ENCODE results near the gene SV2A.
"Not testable (repeated sequence)": the region's sequence is repeated elsewhere in the genome, so short reads cannot be mapped to it uniquely, and the experiment has no call there.

The SV2A gene

DNA sequence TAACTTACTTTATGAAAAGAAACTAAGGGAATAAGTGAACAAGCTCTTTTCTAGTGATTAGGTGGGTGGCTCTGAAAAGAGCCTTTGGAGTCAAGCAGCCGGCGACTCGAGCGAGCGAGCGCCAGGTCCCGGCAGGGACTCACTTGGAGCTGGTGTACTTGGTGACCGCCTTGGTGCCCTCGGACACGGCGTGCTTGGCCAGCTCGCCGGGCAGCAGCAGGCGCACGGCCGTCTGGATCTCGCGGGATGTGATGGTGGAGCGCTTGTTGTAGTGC lies 31.6 kb downstream of the SV2A start:
- DNase-seq, result not testable (repeated sequence)

DNA sequence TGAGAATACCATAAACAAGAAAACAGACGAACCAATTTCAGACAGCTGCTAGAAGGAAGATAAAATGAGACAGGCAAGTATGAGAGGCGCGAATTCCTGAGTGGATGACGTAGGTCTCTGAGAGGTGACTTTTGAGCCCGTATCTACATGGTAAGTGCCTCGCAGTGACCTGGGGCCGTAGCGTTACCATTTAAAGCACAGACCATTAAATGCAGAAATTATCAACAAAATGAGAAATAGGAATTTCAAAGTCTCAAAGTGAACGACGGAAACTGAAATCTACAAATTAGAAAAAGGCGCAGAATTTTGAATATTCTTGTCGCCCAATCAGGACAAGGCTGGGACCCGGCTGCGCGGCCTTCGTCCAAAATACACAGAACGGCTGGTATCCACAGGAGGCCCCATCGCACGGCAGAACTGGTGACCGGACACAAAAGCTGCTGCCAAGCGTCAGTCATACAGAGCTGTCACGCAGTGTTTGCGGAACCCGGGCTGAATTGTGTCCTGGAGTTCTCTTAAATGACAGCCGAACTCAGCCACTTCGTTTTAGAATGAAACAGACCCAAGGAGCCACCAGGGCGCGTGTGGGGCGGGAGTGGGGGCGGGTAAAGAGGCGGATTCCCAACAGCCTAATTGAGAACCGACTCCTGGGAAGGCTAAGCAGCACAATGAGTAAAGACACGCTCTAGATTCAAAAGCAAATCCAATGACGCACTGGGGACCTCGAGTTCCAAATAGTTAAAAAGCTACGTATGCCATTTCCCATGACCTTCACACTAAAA lies 32.1 kb downstream of the SV2A start:
- peak; percentile 63 for DNase-seq

DNA sequence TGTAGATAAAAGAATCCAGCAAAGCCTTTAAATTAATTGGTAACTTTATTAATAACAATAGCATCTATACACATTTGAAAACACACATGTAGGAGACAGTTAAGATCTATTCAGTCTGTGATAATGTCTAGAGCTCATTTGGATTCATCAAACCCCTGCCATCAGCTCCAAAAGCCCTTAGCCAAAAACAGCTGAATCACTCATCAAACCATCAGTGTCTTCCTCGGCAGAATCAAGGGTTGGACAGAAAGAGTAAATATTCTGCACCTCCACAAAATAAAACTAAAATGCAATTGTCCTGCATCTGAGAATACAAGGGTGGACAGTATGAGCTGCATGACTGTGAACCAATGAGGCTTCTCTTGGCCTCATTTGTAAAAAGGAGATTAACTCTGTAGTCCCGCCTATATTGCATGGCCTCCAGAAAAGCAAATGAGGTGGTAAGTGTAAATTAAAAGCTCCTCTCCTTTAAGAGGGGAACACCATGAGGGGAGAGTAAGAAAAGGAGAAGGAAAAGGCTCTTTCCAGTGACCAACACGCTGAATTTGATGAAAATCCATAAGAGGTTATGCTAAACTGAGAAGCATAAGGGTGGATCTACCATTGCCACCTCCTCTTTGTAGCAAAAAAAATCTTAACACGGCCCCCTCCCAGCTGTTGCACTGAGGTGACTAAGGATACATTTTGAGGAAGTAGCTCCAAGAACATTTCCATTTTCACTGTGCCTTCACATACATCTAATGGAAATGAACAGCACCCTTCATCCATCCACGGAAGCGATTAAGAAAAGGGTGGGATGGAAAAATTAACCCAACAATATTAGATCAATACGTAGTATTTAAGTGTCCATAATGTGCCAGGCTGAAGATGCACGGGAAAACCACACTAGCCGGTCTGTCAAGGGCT lies 33.0 kb downstream of the SV2A start:
- peak; percentile 24 for DNase-seq

DNA sequence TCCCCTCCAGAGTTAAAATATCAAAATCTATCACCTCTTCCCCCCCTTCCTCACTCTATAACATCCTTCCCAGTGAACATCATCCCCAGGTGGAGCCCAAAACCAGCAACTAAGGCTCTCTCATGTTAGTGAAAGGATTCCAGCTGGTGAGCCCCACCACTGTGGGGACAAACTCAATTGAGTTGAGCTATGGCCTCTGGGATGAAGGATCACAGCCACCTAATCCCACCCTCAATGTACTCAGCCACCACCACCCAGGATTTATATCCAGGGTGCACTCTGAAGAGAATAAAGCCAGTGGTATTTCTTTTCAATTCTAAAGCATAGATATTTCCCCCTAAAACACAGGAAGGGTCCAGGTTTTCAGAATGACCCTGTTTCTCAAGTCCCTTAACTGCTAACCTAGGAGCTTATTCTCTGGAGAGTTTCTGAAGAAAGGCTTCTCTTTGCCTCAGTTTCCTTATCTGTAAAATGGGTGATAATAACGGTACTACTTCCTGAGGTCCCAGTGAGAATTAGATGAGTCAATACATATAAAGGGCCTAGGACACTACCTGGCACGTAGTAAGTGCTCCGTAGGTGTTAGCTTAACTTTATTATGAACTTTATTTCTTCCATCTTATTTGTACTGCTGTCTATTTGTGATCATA lies 33.9 kb downstream of the SV2A start:
- no peak for DNase-seq

DNA sequence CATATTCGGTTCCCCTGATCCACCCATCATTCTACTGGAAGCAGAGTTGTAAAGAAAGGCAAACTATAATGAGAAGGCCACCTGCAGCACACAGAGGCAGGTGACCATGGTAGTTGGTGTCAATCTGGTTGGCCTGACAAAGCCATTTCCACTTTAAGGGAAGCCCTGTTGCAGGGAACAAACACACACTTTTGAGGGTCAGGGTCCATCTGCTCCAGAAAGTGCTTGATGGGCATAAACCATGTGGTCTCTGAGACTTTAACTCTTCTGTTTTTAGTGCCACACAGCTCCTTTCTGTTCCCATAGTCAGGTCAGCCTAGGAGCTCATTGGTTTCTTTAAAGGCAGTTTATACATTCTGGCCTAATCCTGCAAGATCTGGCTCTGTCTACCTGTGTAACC lies 35.8 kb downstream of the SV2A start:
- no peak for DNase-seq

DNA sequence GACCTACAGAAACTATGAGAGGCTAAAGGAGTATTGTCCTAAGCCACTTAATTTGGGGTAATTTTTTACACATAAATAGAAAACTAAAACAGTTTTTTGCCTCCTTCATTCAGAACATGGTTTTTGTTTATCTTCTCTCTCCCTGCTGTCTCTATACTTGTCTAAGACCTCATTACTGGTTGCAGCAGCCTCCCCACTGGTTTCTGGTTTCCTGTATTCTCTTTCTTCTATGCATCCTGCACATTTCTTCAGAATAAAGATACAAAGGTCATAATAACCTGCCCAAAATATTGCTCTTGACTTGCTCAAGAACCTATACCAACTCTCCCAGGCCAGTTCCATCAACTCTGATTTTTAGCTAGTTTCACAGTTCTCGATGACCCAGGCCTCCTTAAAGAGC lies 38.1 kb downstream of the SV2A start:
- DNase-seq, result no peak

DNA sequence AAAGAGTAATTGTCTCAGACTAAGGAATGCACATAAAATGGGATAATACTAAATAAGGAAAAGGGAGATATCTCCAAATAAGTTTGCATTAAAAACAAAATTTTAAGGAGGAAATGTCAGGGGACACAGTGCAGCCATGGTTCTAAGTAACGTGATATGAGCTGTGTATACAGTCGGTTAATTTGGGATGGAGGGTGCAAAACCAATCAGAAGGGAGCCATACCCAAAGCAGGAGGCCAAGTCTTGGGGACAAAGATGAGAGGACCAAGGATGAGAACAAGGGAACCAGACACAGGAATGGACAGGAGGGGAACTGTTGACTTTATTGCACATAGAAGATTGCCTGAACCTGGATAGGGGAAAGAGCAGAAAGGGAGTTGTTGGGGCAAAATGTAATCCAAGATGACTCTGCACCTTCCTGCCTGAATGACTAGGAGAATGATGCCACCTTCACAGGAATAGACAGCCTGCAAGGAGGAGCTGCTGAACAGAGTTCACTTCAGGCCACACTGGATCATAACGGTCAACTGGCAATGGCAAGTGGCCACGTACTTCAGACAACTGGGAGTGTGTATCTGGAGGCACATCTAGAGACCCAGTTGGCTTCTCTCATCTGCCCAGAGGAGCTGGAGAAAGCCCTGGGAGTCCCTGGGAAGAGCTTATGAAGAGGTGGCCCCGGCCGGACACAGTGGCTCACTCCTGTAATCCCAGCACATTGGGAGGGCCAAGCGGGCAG lies 40.3 kb downstream of the SV2A start:
- DNase-seq, result no peak

DNA sequence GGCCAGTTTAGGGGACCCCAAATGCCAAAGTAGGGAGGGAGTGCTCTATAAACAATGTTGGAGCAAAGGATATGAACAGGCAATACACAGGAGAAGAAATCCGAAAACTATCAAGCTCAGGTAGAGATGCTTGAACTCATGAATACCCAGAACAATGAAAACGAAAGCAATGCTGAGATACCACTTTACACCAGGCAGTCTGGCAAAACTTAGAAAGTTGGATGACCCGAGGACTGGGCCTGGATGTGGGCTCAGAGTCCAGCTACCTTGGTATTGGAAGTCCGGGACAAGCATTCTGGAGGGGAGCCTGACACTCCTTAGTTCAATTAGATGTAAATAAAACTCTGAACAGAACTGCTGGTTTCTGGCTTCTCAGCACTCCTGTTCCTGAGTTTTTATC lies 44.6 kb downstream of the SV2A start:
- not testable (repeated sequence) for DNase-seq

DNA sequence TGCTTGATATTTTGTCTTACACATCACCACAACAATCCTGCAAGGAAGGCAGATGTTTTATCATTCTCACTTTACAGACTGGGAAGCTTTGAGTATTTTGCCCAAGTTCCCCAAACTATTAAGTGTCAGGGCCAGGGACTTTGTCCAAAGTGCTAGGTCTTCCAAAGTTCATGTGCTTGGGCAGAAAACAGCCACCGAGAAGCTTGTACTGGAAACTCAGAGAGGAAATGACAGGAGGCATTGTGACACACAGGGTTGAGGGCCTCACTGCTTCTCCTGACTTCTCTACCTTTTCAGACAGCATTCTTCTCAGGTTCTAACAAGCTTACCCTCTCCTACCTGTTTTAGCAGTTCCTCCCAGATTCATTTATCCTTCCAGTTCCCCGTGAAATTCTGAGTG lies 50.8 kb downstream of the SV2A start:
- not testable (repeated sequence) for DNase-seq

DNA sequence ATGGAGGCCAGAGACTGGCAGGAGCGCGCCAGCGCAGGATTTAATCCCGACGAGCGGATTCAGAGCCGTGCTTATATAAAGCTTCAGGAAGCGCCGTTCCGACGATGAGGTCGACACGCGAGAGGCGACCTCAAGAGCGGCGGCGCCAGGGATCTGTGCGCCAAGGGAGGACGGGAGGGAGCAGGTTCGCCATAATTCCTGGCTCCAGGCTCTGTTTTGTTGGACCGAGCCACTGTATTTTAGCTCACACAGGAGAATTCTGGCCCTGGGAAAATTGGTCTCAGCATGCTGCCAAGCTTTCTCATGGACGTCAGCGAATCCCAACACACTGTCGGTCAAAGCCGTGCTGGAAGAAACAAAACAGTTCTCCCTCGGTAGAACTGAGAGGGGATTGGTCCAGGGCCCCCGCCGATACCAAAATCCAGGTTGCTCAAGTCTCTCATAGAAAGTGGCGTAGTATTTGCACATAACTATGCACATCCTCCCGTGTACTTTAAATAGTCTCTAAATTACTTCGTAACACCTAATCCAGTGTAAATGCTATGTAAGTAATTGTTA lies 56.1 kb downstream of the SV2A start:
- not testable (repeated sequence) for DNase-seq

DNA sequence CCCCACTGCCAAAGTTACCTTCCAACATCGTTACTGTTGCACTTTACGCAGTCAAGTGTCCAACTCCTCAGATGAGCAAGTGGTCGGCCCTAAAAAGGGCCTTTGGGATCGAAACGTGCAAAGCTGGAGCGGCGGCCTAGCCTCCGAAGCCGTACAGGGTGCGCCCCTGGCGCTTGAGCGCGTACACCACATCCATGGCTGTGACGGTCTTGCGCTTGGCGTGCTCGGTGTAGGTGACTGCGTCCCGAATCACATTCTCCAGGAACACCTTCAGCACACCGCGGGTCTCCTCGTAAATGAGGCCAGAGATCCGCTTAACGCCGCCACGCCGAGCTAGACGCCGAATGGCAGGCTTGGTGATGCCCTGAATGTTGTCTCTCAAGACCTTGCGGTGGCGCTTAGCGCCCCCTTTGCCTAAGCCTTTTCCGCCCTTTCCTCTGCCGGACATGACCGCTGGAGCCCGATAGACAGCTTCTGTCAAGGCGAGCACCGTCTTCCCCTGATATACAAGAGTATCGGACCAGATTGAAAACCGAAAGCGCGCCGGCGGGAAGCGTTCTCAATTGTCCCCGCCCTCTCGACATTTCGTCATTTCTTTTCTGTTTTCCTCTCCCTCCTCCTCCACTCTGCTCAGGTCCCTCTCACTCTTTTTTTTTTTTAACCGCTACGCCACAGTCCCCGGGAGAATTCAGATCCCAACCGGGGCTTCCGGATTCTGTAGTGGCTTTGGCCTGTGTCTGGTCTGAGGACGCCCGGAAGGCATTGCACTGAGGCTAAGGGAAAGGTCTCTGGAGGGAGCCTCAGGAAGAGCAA lies 56.8 kb downstream of the SV2A start:
- not testable (repeated sequence) for DNase-seq

DNA sequence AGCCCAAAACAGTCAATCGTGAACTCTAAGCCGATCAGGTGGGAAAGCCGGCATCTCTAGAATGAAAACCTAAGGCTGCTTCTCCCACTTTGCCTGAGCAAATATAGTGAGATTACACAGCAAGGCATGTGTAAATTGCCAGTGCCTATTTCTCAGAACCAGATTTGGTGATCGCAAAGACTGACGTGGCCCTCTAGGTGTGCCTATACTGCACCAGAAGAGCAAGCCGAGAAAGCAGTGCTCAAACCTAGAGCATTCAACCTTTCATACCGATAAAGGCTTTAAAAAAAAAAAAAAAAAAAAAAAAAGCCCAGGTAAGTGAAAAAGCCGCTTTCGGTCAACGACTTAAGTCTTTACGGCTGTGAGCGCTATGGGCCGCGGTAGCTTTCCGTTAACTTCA lies 57.4 kb downstream of the SV2A start:
- not testable (repeated sequence) for DNase-seq

Data from CD4-positive, alpha-beta T cell treated with Interleukin-10 for 1 hour (primary cell).